Measurements from ENCODE around the gene DCC. TPM values are rescaled to one million over a fixed set of nuclear protein-coding genes. Genes with fewer than 3 reads are reported as not detected.
A peak's percentile ranks its signal among the peaks of the same experiment; 100 is the strongest.

The DCC gene
- total and polyA plus RNA-seq, 2 of the 8 experiments (the other 6 are each of a cell fraction or from before 2014, with no cell fraction given) = 0.14 to 1.4 TPM

GRCh38 chr18:53126210-53126609 is 786.2 kb downstream of the DCC start:
- H3K4ac ChIP-seq (replicated peaks; ENCODE audit: insufficient read length, low read depth, low read length) = no peak overlapping the region
- no peak overlapping the region for H2BK120ac ChIP-seq (replicated peaks; ENCODE audit: low read depth, low read length)
- ChIA-PET POLR2A (ENCODE audit: partially characterized antibody) (no interaction called here), CTCF (ENCODE audit: partially characterized antibody) (no interaction called here)
- H3K27ac ChIP-seq (ENCODE audit: low read depth, low read length) = no peak overlapping the region
- no peaks in the 10 kb centered on the region for H3K27me3 ChIP-seq (replicated peaks in 1 of 4; ENCODE audit: control insufficient read depth in 3 of 4, extremely low read depth in 1 of 4, insufficient read depth in 3 of 4, low read length in 3 of 4)
- H3K79me2 ChIP-seq (ENCODE audit: control insufficient read depth in 1 of 2, insufficient read depth in 2 of 2, low read length in 2 of 2) = no peaks in the 10 kb centered on the region
- H3K14ac ChIP-seq (ENCODE audit: insufficient read length) = no peak overlapping the region
- no peak overlapping the region for H4K5ac ChIP-seq (ENCODE audit: insufficient read length, low read depth, low read length)
- WGBS, 2 experiments (ENCODE audit: extremely low coverage in 1 of 2, insufficient coverage in 1 of 2, insufficient read length in 1 of 2, insufficient replicate concordance in 2 of 2, low coverage in 1 of 2, low lambda C conversion rate in 2 of 2, missing lambda C conversion rate in 1 of 2) = 67% methylated on average over 1 of the region's 1 CpG; no CpG with 5 or more reads in 1 of the 2 experiments
- no peaks in the 10 kb centered on the region for H3K36me3 ChIP-seq (ENCODE audit: control insufficient read depth in 2 of 4, insufficient read depth in 4 of 4, low read length in 3 of 4)
- no peak overlapping the region for H4K91ac ChIP-seq (replicated peaks; ENCODE audit: insufficient read length, low read length)
- no peaks in the 10 kb centered on the region for H3K9me3 ChIP-seq (ENCODE audit: insufficient read depth in 2 of 2, low read depth in 1 of 2, low read length in 1 of 2)
- peak overlapping the region; percentile 63; the same call in 1 of the 2 replicates for H2AFZ ChIP-seq (ENCODE audit: low read length)
- no peak overlapping the region for H3K18ac ChIP-seq (ENCODE audit: extremely low read depth, low read length)
- no peaks in the 10 kb centered on the region for H4K20me1 ChIP-seq (replicated peaks in 1 of 2; ENCODE audit: control insufficient read depth in 1 of 2, insufficient read depth in 2 of 2, low read length in 2 of 2)
- DNase-seq (ENCODE audit: low read depth in 1 of 2, low spot score in 2 of 2) (no peak), FAIRE-seq (no peak)
- no peak overlapping the region for H3K4me2 ChIP-seq (ENCODE audit: insufficient read depth in 1 of 2, low read depth in 2 of 2, low read length in 2 of 2)
- no peak overlapping the region for H2AK5ac ChIP-seq (ENCODE audit: low read depth, low read length)
- peaks cover 0 to 10% (median 0%) of the 10 kb centered on the region in 4 experiments; a peak in 1 of 7 replicates for H3K4me1 ChIP-seq (replicated peaks in 1 of 4; ENCODE audit: control insufficient read depth in 3 of 4, insufficient read depth in 4 of 4, low read length in 3 of 4)
- no peaks in the 10 kb centered on the region for H3K23me2 ChIP-seq (ENCODE audit: low read depth, low read length)
- no peak overlapping the region for H3K9ac ChIP-seq (replicated peaks in 1 of 4; ENCODE audit: extremely low read depth in 1 of 4, low read depth in 3 of 4, low read length in 3 of 4)
- H3K23ac ChIP-seq (ENCODE audit: insufficient read length) = no peak overlapping the region
- H3K56ac ChIP-seq (replicated peaks; ENCODE audit: insufficient read length, low read depth, low read length) = no peak overlapping the region
- H3K79me1 ChIP-seq (ENCODE audit: low read depth, low read length) = no peaks in the 10 kb centered on the region
- no peak overlapping the region for H3K4me3 ChIP-seq (ENCODE audit: extremely low read depth in 1 of 4, insufficient read depth in 2 of 4, low read depth in 3 of 4, low read length in 4 of 4)
- no peak overlapping the region for H2BK5ac ChIP-seq (ENCODE audit: low read depth, low read length)
- H2BK15ac ChIP-seq (ENCODE audit: low read length) = no peak overlapping the region
- no peak overlapping the region for H4K8ac ChIP-seq (ENCODE audit: extremely low read depth, insufficient read depth, low read length)
- no peak overlapping the region for H2BK20ac ChIP-seq (ENCODE audit: low read length)
- H2BK12ac ChIP-seq (ENCODE audit: low read depth, low read length) = no peak overlapping the region
- TF ChIP-seq JUND (IDR thresholded peaks at IDR 0.05; ENCODE audit: low read length) (0 out of 2 replicates have a peak, but pooled peaks have one; percentile 40), TAF1 (IDR thresholded peaks at IDR 0.05; ENCODE audit: low read depth, low read length) (no peak), BRCA1 (IDR thresholded peaks at IDR 0.05; ENCODE audit: low read depth, low read length) (no peak)

Measured in H1 (cell line).